ENCODE data around the gene MYOM3.

GRCh38 chr1:24151175-24151533 is 39.2 kb upstream of the MYOM3 start:
- TF ChIP-seq CTCF (IDR thresholded peaks at IDR 0.05 in 2 of 3, conservative IDR thresholded peaks at IDR 0.05 in 1 of 3; ENCODE audit: borderline replicate concordance in 1 of 3, insufficient read depth in 1 of 3, low read depth in 2 of 3, low read length in 2 of 3) = no peak
- TF ChIP-seq POLR2AphosphoS5 (IDR thresholded peaks at IDR 0.05; ENCODE audit: low read depth, low read length) = no peak
- TF ChIP-seq EZH2 (IDR thresholded peaks at IDR 0.05) = no peak
- no peak for TF ChIP-seq REST (IDR thresholded peaks at IDR 0.05; ENCODE audit: low read depth)
- TF ChIP-seq POLR2A (IDR thresholded peaks at IDR 0.05; ENCODE audit: borderline replicate concordance, extremely low read depth, insufficient read depth, insufficient read length) = no peak
- TF ChIP-seq YY1 (IDR thresholded peaks at IDR 0.05; ENCODE audit: extremely low read depth, insufficient replicate concordance, low read depth, low read length) = no peak
- no peak for TF ChIP-seq ZNF274 (IDR thresholded peaks at IDR 0.05; ENCODE audit: low read depth, low read length)
- TF ChIP-seq RAD21 (IDR thresholded peaks at IDR 0.05; ENCODE audit: low read depth) = no peak
- no peak for TF ChIP-seq JUND (IDR thresholded peaks at IDR 0.05)
- no peak for TF ChIP-seq EZH2phosphoT487 (IDR thresholded peaks at IDR 0.05; ENCODE audit: borderline replicate concordance)
- no peak for TF ChIP-seq SIN3A (IDR thresholded peaks at IDR 0.05; ENCODE audit: low read depth)
- TF ChIP-seq CEBPB (IDR thresholded peaks at IDR 0.05; ENCODE audit: low read depth) = no peak
- TF ChIP-seq ZBTB33 (IDR thresholded peaks at IDR 0.05; ENCODE audit: extremely low read depth, insufficient replicate concordance, low read length) = no peak
